ENCODE results near the gene FOLR1.

The FOLR1 gene

GRCh38 chr11:72240461-72241290 lies 48.7 kb downstream of the FOLR1 start:
- in situ Hi-C loops (cut with HindIII; ENCODE audit: low sequenced_read_pairs) = no loop called here
- DNase-seq (ENCODE audit: low read depth, low spot score) = no peak
- TF ChIP-seq, protein P1, sequence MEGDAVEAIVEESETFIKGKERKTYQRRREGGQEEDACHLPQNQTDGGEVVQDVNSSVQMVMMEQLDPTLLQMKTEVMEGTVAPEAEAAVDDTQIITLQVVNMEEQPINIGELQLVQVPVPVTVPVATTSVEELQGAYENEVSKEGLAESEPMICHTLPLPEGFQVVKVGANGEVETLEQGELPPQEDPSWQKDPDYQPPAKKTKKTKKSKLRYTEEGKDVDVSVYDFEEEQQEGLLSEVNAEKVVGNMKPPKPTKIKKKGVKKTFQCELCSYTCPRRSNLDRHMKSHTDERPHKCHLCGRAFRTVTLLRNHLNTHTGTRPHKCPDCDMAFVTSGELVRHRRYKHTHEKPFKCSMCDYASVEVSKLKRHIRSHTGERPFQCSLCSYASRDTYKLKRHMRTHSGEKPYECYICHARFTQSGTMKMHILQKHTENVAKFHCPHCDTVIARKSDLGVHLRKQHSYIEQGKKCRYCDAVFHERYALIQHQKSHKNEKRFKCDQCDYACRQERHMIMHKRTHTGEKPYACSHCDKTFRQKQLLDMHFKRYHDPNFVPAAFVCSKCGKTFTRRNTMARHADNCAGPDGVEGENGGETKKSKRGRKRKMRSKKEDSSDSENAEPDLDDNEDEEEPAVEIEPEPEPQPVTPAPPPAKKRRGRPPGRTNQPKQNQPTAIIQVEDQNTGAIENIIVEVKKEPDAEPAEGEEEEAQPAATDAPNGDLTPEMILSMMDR (IDR thresholded peaks at IDR 0.05; ENCODE audit: low read depth, low read length) = no peak
- no peak overlapping the region for H3K4me3 ChIP-seq (ENCODE audit: low read depth, low read length)

DNA sequence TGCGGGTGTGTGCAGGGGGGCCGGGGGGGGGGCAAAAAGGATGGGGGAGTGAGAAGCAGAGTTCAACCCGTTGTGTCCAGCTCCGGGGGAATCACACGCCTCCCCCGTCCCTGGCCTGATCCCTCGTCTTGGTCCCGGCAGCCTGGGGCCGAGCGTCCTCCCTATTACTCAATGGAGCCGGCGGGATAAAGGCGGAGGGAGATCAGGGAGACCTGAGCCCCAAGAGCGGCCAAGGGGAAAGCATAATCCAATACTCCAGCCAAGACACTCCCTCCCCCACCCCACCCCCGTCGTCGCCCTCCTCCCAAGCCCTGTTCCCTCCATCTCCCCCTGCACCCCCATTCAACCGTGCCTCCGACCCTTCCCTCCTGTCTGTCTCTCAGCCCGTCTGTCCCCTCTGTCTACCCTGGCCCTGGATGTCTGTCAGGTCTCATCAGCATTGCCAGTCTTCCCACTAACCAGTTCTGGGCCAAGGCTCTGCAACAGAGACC lies 49.4 kb downstream of the FOLR1 start:
- TF ChIP-seq, protein P1 (IDR thresholded peaks at IDR 0.05; ENCODE audit: low read depth, low read length) = no peak
- no peak overlapping the region for H3K4me3 ChIP-seq (ENCODE audit: low read depth, low read length)
- DNase-seq (ENCODE audit: low read depth, low spot score) = no peak
- in situ Hi-C loops (cut with HindIII; ENCODE audit: low sequenced_read_pairs) = no loop called here

GRCh38 chr11:72242141-72242540 lies 50.2 kb downstream of the FOLR1 start:
- no peak for DNase-seq (ENCODE audit: low read depth, low spot score)
- in situ Hi-C loops (cut with HindIII; ENCODE audit: low sequenced_read_pairs) = no loop called here
- no peak overlapping the region for H3K4me3 ChIP-seq (ENCODE audit: low read depth, low read length)
- TF ChIP-seq, protein P1 (IDR thresholded peaks at IDR 0.05; ENCODE audit: low read depth, low read length) = no peak

DNA sequence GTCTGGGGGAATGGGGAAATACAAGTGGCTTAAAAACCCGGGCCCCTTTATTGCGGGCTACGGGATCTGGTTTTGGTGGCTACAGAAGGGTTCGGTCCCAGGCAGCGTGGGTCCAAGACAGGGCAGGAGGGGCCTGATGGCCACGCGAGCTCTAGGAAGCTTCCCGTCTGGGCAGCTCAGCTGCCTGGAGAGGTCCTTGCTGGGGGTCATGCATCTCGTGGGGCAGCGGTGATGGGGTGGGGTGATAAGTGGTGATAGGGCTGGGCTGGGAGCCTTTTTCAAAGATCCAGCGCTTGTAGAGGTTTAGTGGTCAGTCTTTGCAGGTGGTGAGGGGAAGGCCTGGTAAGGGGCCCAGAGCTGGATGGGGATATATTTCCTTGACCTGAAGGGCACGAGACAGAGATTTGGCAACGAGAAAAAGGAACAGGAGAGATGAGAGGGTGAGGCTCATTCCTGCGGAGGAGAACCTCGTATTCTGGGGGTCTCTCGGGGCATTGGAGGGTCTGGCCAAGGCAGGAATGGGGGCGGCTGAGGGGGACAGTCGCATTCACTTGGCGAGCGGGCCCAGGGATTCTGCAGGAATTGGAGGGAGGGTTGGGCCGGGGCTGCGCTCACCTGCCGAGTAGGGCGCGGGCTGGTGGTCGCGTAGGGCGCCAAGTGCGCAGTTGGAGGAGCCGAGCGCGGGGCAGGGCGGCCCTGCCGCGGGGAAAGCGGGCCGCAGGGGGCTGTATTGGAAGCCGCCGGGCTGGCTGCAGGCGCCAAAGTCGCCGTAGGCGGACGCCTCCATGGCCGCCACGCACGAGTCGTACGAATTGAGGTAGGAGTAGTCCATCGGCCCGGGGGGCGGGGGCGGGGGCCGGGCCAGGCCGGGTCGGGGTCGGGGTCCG lies 51.5 kb downstream of the FOLR1 start:
- H3K4me3 ChIP-seq (ENCODE audit: low read depth, low read length) = no peak overlapping the region
- TF ChIP-seq, protein P1 (IDR thresholded peaks at IDR 0.05; ENCODE audit: low read depth, low read length) = no peak
- in situ Hi-C loops (cut with HindIII; ENCODE audit: low sequenced_read_pairs) = no loop called here
- DNase-seq (ENCODE audit: low read depth, low spot score) = no peak

DNA sequence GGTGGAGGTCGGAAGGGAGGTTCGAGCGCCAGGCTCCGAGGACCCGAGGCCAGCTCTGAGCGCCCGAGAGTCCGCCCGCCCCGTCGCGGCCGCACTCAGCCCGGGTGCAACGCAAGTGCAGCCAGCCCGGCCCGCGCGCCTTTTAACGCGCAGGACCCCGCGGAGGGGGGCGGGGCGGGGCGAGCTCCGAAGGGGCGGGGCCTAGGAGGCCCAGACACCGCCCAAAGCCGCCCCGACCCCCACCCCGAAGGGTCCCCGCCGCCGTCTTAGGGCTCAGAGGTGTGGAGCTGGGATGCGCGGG lies 52.1 kb downstream of the FOLR1 start, which contains the start of gene PHOX2A:
TSS of gene PHOX2A (minus strand) at position 117 of the 301 bp plus-strand sequence. CDS start 172 bp downstream, outside the sequence.
- in situ Hi-C loops (cut with HindIII; ENCODE audit: low sequenced_read_pairs) = no loop called here
- no peak for DNase-seq (ENCODE audit: low read depth, low spot score)
- no peak within 1 kb of the TSS for H3K4me3 ChIP-seq (ENCODE audit: low read depth, low read length)
- TF ChIP-seq, protein P1 (IDR thresholded peaks at IDR 0.05; ENCODE audit: low read depth, low read length) = no peak

DNA sequence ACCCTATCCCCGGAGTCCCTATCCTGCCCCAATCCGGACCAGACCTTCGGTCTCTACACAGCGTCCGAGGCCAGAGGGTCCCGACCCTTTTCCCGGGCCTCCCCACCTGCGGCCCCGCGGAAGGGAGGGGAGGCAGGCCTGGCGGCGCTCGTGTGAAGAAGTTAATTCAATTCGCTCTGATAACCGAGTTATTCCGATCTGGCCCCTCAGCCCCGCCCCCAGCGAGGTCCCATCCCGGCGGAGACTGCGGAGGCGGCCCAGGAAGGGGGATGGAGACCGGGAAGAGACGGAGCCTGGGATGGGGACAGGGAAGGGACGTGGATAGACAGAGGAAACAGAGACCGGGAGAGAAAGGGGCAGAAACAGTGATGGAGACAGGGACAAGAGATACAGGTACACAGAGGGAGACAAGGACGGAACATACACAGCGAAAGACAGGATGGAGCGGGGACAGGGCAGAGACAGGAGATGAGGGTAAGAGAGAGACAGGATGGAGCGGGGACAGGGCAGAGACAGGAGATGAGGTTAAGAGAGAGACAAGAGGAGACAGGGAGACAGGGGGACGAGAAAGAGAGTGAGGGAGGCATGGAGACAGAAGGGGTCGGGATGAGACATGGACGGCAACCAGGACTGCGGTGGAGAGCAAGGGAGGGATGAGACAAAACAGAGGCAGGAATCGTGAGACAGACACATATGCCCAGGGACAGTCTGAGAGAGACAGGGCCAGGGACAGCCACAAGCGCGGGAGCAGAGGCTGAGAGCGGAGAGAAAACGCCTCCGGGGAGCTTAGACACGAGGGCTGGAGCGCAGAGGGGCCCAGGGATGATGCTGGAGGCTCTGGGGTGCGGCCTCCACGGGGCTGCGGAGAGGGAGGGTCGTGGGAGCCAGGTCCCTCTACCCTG lies 52.7 kb downstream of the FOLR1 start:
- no peak for DNase-seq (ENCODE audit: low read depth, low spot score)
- TF ChIP-seq, protein P1 (IDR thresholded peaks at IDR 0.05; ENCODE audit: low read depth, low read length) = no peak
- H3K4me3 ChIP-seq (ENCODE audit: low read depth, low read length) = no peak overlapping the region
- in situ Hi-C loops (cut with HindIII; ENCODE audit: low sequenced_read_pairs) = no loop called here
